A172 (cell line): ENCODE data around the gene SEC23B. TPM values are rescaled to one million over a fixed set of nuclear protein-coding genes. Genes with fewer than 3 reads are reported as not detected.

Experiments
- DNase-seq: peaks from one replicate; pipeline ENCODE4 v3.0.0-alpha.2; 2015; ENCODE audit warnings: low spot score
- total RNA-seq: library from RNA; depleted of rRNA; stranded (reverse); fragments of >200 nt; shearing (Covaris generic); gene quantifications from 2 replicates; pipeline ENCODE4 v1.2.3, GENCODE V29; 2014; rRNA removed

Gene SEC23B
- total RNA-seq, 1 experiment from 2014 or later, result 100 TPM

DNA sequence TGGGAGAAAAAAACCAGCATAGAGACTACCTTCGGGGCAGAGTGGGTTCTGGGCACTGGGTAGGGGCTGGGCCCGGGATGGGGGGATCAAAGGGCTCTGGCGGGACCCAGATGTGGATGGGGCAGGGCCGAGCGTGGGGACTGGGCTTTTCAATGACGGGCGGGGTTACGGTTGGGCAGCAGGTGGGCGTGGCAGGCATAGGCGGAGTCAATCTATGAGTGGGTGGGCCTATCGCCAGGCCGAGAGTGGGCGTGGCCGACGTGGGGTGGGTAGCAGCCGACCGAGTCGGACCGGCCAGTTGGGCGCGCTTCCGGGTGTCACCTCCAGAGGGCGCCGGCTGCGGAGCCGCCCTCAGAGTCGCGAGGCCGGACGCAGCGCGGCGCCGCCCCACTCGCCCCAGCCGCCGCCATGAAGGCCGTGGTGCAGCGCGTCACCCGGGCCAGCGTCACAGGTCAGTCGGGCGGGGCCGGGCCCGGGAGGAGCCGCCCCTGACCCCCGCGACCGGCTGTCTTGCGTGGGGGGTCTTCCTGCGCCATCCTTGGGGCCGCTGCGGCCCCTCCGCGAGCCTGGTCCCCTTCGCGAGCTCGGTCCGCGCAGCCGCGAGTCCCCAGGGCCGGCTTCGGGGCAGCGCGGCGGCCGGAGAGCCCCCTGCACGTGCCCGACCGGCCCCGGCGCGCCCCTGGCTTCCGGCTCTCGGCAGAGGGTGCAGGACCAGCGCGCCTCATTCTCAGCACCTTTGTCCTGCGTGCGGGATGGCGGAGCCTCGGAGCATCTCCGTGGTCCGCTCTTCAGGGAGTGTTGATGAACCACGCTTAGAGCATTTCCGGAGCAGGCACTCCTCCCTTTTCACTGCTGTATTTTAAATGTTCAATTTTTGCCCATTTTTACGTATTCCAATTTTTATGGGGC lies 80.2 kb downstream of the SEC23B start, which contains the start of gene DTD1:
DTD1 (plus strand) TSS at position 390 of the 909 bp plus-strand sequence; CDS start at position 409, 19 bp downstream.
- peak; percentile 82 for DNase-seq

DNA sequence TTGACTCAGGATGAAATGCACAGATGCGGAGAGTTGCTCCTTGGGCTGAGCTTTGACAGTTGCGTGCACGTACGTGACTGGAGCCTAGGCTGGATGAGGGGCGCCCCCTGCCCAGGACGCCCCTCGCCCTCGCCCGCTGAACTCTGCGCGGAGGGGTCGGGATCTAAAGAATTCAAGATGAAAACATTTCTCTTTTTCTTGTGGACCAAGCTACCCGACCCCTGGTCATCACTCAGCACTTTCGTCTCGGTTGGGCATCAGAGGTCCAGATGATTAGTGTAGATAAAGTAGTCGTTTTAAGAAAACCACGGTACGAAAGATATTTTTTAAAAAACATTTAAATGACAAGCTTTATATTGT lies 80.8 kb downstream of the SEC23B start:
- DNase-seq, result no peak

DNA sequence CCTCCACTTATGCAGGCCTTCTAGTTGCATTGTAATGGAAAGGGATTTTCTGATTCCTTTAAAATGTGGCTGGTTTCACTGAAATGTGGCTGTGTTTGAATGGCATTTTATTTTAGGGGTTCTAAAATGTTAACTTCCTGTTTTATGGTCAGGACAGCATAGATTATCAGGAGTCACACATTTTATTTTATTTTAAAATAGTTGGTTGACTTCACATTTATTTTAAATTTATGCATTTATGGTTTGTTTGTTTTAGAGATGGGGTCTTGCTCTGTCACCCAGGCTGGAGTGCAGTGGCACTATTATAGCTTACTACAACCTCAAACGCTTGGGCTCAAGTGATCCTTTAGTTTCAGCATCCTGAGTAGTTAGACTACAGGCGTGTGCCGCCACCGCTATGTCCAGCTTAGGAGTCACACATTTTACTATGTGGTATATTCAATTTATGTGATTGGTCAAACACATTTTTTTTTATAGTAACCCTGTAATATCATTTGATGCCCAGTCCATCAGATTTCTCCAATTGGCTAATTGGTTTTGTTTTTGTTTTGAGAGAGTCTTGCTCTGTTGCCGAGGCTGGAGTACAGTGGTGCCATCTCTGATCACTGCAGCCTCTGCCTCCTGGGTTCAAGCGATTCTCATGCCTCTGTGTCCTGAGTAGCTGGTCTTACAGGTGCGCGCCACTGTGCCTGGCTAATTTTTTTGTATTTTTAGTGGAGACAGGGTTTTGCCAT lies 82.4 kb downstream of the SEC23B start:
- no peak for DNase-seq

DNA sequence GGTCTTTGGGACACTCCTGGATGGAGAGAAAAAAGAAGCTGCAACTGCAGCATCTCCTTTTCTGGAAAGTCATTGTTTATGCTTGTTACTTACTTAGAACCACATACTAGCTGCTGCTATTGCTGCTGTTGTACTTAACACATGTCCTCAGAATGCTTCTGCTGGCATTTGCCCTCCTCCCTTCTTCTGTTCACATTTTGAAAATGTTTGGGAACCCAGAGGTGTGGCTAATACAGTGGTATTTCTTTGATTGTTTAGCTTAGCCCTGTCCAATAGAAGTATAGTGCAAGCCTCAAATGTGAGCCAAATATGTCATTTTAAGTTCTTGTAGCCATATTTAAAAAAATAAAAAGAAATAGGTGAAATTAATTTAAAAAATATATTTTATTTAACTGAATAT lies 88.5 kb downstream of the SEC23B start:
- DNase-seq, result no peak

DNA sequence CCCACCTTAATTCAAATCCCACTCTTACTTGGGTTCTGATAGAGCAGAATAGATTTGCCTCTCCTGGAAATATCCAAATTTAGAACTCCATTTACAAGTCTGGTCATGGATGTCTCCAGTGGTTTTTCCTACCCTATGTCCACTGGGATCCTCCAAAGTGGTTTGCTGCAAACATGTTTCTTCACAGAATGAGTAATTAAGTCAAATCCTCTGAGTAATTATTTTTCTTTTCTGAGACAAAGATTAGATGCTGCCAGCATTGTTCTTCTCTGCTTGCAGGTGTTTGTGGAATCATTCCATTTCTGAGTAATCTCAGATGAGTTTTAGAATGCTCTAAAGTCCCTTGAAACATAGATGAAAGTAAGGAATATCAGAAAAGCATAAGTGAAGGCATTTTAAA lies 102.0 kb downstream of the SEC23B start:
- no peak for DNase-seq

Other genes starting within 250 kb of the SEC23B start
- gene ZNF133, start 219.4 kb upstream of the SEC23B start, total RNA-seq, result 16.6 and 18.1 TPM in 2 replicates
- gene DZANK1, start 40.9 kb upstream of the SEC23B start, total RNA-seq, result 1.7 and 2.9 TPM in 2 replicates
- 20.3 and 27.0 TPM in 2 replicates for gene POLR3F, start 40.5 kb upstream of the SEC23B start, total RNA-seq
- 47.6 and 57.2 TPM in 2 replicates for gene RBBP9, start 10.7 kb upstream of the SEC23B start, total RNA-seq
- 169 and 202 TPM in 2 replicates for gene SMIM26, start 59.5 kb downstream of the SEC23B start, total RNA-seq
- gene DTD1, start 80.1 kb downstream of the SEC23B start, total RNA-seq, result 142 and 154 TPM in 2 replicates